ENCODE measurements around the gene BLVRA.

The BLVRA gene

DNA sequence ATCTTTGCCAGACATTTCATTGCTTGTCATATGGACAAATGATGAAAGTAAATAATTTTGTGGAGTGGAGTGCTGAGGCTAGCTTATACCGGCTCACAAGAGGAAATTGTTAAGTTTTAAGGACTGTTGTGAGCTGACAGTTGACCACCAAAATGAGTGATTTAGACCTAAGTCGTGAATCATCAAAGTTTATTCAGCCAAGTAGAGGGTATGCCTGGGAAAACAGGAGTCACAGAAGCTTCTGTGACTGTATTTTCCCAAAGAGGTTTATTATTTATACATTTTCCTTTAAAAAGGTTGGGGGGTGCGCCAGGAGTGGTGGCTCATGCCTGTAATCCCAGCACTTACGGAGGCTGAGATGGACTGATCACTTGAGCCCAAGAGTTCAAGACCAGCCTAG is 89.0 kb downstream of the BLVRA start:
- Mint-ChIP-seq H3K4me3 (no peak overlapping the region), H3K27ac (no peak overlapping the region), H3K36me3 (no peaks in the 10 kb centered on the region), H3K27me3 (peaks cover 1% of the 10 kb centered on the region), H3K4me1 (no peaks in the 10 kb centered on the region), H3K9me3 (no peaks in the 10 kb centered on the region)

DNA sequence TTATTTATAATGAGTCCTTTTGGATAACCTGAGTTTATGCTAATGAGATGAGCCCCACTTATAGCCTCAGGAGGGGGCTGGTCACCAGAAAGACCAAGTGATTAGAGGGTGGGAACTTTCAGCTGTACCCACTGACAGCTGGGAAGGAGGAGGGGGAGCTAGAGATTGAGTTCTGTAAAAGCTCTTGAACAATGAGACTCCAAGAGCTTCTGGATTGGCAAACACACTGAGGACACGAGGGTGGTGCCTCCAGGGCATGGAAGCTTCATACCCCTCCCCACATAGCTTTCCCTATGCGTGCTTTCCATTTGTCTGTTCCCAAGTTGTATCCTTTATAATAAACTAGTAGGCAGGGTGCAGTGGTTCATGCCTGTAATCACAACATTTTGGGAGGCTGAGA is 90.6 kb downstream of the BLVRA start:
- Mint-ChIP-seq H3K27me3 (no peaks in the 10 kb centered on the region), H3K4me3 (no peak overlapping the region), H3K4me1 (no peaks in the 10 kb centered on the region), H3K27ac (no peak overlapping the region), H3K9me3 (no peaks in the 10 kb centered on the region), H3K36me3 (no peaks in the 10 kb centered on the region)

GRCh38 chr7:43850348-43851116 is 92.1 kb downstream of the BLVRA start:
- no peaks in the 10 kb centered on the region for H3K4me1 Mint-ChIP-seq
- H3K27me3 Mint-ChIP-seq: no peaks in the 10 kb centered on the region
- H3K4me3 Mint-ChIP-seq: no peak overlapping the region
- H3K27ac Mint-ChIP-seq: no peak overlapping the region
- H3K9me3 Mint-ChIP-seq: no peaks in the 10 kb centered on the region
- H3K36me3 Mint-ChIP-seq: no peaks in the 10 kb centered on the region

GRCh38 chr7:43851805-43852204 is 93.3 kb downstream of the BLVRA start:
- Mint-ChIP-seq H3K27me3 (no peaks in the 10 kb centered on the region), H3K27ac (no peak overlapping the region), H3K4me1 (no peaks in the 10 kb centered on the region), H3K9me3 (no peaks in the 10 kb centered on the region), H3K4me3 (no peak overlapping the region), H3K36me3 (no peaks in the 10 kb centered on the region)

DNA sequence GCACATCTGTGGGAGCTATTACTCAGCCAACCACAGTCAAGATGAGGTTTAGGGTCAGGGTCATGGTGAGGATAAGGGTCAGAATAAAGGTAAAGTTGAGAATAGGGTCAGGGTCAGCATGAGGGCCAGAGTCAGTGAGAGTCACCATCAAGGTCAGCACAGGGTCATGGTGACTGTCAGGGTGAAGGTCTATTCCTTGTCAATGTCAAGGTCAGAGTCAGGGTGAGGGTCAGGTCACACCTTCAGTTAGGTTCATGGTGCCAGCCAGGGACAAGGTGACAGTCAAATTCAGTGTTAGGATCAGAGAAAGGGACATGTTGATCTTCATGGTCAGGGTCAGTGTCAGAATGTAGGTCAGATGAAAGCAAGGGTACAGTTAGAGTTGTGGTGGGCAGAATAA is 96.7 kb downstream of the BLVRA start:
- Mint-ChIP-seq H3K27me3 (no peaks in the 10 kb centered on the region), H3K9me3 (no peaks in the 10 kb centered on the region), H3K4me3 (no peak overlapping the region), H3K4me1 (no peaks in the 10 kb centered on the region), H3K27ac (no peak overlapping the region), H3K36me3 (no peaks in the 10 kb centered on the region)

DNA sequence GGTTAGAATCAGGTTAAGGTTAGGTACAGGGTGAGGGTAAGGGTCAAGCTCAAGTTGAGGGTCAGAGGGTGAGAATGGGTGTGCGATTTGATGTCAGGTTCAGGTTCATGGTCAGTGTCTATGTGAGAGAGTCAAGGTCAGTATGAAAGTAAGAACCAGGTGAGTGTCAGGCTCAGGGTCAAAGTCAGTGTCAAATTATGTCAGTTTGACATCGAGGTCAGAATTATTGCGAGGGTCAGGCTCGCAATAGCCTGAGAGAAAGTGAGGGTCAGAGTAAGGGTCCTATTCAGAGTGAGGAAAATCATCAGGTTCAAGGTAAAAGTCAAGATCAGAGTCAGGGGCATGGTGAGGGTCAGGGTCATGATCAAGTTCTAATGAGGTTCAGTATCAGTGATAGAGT is 97.8 kb downstream of the BLVRA start:
- no peaks in the 10 kb centered on the region for H3K36me3 Mint-ChIP-seq
- no peak overlapping the region for H3K27ac Mint-ChIP-seq
- H3K4me3 Mint-ChIP-seq: no peak overlapping the region
- H3K9me3 Mint-ChIP-seq: no peaks in the 10 kb centered on the region
- H3K27me3 Mint-ChIP-seq: no peaks in the 10 kb centered on the region
- H3K4me1 Mint-ChIP-seq: no peaks in the 10 kb centered on the region

Data from activated naive CD4-positive, alpha-beta T cell treated with anti-CD3 and anti-CD28 coated beads, Interleukin-2, amount 50 U/mL, for 24 hours (primary cell).